HEK293T (cell line): ENCODE data around the gene LMAN1.

Experiments used
- ARNT ChIP-seq: fragments of 450-650 bp; IDR thresholded peaks from 2 replicates; pipeline ENCODE4 v1.6.1; 2017; ENCODE audit warnings: mild to moderate bottlenecking
- BHLHE40 ChIP-seq: fragments of 450-650 bp; IDR thresholded peaks from 2 replicates; pipeline ENCODE4 v1.6.1; 2016; ENCODE audit warnings: mild to moderate bottlenecking, moderate library complexity, borderline replicate concordance
- ELF4 ChIP-seq: fragments of 450-650 bp; IDR thresholded peaks from 2 replicates; pipeline ENCODE4 v1.6.1; 2017; ENCODE audit warnings: antibody characterized with exemption
- FOXK2 ChIP-seq: fragments of 450-650 bp; IDR thresholded peaks from 2 replicates; pipeline ENCODE4 v1.6.1; 2016; ENCODE audit warnings: mild to moderate bottlenecking
- LEF1 ChIP-seq: fragments of 450-650 bp; IDR thresholded peaks from 2 replicates; pipeline ENCODE4 v1.6.1; 2017; ENCODE audit warnings: mild to moderate bottlenecking, borderline replicate concordance
- NFRKB ChIP-seq: fragments of 450-650 bp; IDR thresholded peaks from 2 replicates; pipeline ENCODE4 v1.6.1; 2016; ENCODE audit warnings: mild to moderate bottlenecking, moderate library complexity
- SUZ12 ChIP-seq: fragments of 450-650 bp; IDR thresholded peaks from 2 replicates; pipeline ENCODE4 v1.6.1; 2016; ENCODE audit warnings: mild to moderate bottlenecking
- TARDBP ChIP-seq: fragments of 450-650 bp; IDR thresholded peaks from 2 replicates; pipeline ENCODE4 v1.6.1; 2016
- ZNF384 ChIP-seq: fragments of 450-650 bp; IDR thresholded peaks from 2 replicates; pipeline ENCODE4 v1.6.1; 2016
- TF ChIP-seq, protein P1 (sequence below): fragments of 450-650 bp; IDR thresholded peaks from 2 replicates; pipeline ENCODE4 v1.6.1; 2016

DNA sequence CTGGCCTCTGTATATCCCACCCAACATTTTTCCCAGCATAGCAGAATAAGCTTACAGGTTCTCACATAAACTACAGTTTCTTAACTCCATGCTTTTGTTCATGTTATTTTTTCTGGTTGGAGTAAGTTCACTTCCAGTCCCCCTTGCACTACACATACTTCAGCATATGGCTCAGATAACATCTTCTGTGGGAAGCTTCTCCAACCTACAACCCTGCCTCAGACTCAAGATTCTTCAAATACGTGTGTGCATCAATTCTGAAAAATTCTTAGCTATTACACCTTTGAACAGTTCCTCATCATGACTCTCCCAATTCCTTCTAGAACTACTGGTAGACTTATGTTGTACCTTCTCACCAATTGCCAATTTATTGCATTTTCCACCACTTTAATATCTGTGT lies 33.1 kb downstream of the LMAN1 start:
- TF ChIP-seq ZNF384 (no peak), LEF1 (no peak), TARDBP (no peak), NFRKB (no peak), FOXK2 (no peak), BHLHE40 (no peak), SUZ12 (no peak), ARNT (no peak), ELF4 (no peak)
- TF ChIP-seq, protein P1, sequence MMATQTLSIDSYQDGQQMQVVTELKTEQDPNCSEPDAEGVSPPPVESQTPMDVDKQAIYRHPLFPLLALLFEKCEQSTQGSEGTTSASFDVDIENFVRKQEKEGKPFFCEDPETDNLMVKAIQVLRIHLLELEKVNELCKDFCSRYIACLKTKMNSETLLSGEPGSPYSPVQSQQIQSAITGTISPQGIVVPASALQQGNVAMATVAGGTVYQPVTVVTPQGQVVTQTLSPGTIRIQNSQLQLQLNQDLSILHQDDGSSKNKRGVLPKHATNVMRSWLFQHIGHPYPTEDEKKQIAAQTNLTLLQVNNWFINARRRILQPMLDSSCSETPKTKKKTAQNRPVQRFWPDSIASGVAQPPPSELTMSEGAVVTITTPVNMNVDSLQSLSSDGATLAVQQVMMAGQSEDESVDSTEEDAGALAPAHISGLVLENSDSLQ, result no peak
